Measurements from ENCODE around the gene IL1RN.

DNA sequence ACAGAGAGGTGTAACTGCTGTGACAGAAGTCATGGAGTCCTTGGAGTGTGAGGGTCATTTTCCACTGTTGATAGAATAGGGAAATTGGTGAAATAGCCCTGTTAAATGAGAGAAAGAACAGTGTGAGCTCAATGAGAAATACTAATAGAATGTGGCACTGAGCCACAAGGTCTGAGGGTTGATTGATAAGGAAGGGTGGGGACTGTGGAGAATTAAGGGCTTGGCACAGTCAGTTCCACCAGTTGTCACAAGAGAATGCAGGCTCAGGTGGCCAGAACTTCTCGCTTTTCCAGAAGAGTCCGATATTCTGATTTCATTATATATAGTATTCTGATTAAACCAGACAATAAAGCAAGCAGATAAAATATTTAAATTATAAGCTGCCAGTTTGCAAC is 9.1 kb upstream of the IL1RN start:
- TF ChIP-seq CTCF (IDR thresholded peaks at IDR 0.05) (no peak), TCF7L2 (IDR thresholded peaks at IDR 0.05; ENCODE audit: low read depth, low read length) (no peak)
